CD4-positive, alpha-beta T cell treated with Interleukin-4 for 4 hours (primary cell): ENCODE data around the gene SVEP1.

ENCODE experiments used
- DNase-seq: peaks from one replicate; pipeline ENCODE4 v3.0.0-alpha.2; 2020

SVEP1 gene

GRCh38 chr9:110357505-110357904 is 222.0 kb downstream of the SVEP1 start:
- no peak for DNase-seq

- DNase-seq = no peak
Measured at GRCh38 chr9:110356639-110357395, 222.7 kb downstream of the SVEP1 start.

DNA sequence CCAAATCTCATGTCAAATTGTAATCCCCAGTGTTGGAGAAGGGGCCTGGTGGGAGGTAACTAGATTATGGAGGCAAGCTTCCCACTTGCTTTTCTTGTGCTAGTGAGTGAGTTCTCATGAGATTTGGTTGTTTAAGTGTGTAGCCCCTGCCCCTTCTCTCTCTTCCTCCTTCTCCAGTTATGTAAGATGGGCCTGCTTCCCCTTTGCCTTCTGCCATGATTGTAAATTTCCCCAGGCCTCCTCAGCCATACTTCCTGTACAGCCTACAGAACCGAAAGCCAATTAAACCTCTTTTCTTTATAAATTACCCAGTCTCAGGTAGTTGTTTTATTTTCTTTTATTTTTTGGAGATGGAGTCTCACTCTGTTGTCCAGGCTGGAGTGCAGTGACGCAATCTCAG is 223.6 kb downstream of the SVEP1 start:
- no peak for DNase-seq

DNA sequence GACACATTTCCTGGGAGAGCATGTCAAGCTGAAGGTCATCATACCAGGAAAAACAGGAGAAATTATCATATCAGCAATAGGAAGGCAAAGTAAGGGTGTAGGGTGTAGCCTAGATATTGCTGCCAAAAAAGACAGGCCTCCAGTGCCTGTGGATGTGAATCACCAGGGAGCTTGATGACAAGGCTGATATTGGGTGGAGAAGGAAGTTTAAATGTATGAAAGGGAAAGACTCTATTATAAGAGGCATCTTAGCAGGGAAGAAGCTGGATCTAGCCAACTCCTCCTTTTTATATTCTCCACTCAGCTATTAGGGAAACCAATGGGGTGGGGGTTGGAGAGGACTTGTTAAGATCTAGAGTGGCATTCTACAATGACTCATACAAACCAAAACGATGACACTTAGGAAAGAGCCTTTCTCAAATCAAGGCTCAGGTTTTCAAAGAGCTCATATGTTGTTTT is 228.5 kb downstream of the SVEP1 start:
- DNase-seq = no peak

- no peak for DNase-seq
Measured at GRCh38 chr9:110346325-110346724, 233.2 kb downstream of the SVEP1 start.

DNA sequence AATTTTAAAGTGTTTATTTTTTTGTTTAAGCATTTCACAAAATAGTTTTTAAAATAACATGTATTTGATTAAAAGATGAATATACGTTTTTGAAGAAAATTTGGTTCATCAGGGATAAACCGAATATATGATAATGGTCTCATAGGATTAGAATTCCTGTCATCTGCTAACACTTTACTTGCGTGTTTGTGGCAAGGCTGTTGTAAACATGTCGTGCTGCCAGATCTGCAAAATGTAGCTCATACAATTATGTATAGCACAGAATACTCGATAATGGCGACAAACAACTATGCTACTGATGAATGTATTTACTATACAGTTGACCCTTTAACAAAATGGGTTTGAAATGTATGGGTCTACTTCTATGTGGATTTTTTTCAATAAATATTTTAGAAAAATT is 234.7 kb downstream of the SVEP1 start:
- DNase-seq = no peak

DNA sequence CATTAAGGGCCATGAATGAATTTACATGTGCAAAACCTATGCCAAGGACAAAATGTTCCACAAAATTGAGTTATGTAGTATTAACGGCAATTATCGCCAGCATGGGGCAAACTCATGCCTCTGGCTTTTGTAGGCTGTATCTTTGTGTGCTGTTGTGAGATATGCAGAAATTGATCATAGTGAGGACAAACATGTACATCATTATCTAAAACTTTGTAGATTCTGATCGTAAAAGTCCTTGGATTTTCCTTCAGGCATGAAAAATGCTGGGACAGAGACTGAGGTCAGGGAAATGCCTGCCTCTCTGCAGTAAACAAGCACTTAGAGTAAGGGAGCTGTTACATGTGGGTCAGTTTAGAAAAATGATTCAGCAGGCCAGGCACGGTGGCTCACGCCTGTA is 236.0 kb downstream of the SVEP1 start:
- no peak for DNase-seq

DNA sequence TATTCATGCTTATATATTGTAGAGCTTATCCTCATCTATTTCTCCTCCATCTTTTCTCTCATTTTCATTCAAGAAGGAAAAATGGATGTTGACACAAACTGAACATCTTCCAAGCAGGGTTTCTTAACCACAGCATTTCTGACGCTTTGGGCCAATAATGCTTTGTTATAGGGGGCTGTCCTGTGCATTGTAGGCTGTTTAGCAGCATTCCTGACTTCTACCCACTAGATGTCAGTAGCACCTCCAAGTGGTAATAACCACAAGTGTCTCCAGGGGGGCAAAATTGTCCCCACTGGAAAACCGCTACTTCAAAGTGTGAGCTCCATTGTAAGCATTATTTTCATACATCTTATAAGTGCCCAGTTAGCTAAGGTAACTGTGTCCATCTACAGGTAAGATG is 239.2 kb downstream of the SVEP1 start:
- DNase-seq = no peak

DNA sequence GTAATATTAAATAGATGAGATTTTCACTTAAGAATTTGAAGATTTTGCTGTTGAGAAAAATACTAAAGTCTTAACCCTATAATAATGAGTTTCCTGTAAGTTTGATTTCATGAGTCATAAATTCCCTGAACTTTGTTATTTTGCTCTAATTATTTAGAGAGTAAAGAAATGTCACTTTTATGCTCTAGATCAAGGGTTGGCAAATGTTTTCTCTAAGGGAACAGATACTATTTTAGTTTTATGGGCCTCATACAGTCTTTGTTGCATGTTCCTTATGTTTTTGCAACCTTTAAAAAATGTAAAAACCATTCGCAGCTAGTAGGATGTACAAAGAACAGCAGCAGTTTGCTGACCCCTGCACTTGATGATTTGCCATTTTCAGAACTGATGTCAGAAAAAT is 241.4 kb downstream of the SVEP1 start:
- DNase-seq = no peak

DNA sequence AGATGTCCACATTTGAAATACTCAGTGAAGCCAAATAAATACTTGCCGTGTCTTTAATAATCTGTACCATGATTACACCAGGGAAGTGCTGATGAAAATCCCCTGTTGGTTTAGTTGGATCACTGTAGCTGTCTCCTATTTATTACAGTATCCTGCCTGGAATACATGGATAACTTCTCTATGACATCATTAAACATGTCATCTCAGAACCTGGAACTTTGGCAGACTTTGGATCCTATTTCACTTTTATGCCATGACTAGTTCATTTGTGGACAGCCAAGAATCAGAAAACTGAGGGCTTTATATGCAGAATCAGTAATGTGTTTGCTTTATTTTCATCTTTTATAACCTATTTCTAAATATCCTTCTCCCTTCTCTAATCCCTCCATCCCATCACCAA is 241.8 kb downstream of the SVEP1 start, which contains the start of gene TXNDC8:
TXNDC8 (minus strand) TSS at position 137 of the 400 bp plus-strand sequence.
- DNase-seq = no peak

GRCh38 chr9:110336363-110336762 is 243.2 kb downstream of the SVEP1 start:
- DNase-seq = no peak

- no peak for DNase-seq
Measured at GRCh38 chr9:110334871-110335270, 244.7 kb downstream of the SVEP1 start.

DNA sequence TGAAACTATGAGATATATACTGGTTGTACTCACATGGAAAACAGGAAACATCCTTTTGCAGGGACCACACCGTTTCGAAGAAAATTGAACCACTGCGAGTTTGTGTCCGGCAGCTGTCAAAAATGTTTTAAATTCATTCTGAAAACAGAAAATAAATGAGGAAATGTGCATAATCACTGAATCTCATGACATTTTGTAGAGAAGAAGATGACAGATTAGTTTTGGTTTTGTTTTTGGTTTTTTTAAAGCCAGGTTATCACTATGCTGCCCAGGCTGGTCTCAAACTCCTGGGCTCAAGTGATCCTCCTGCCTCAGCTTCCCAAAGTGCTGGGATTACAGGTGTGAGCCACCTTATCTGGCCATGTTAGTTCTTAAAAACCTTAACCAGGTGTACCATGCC is 245.4 kb downstream of the SVEP1 start:
- no peak for DNase-seq

DNA sequence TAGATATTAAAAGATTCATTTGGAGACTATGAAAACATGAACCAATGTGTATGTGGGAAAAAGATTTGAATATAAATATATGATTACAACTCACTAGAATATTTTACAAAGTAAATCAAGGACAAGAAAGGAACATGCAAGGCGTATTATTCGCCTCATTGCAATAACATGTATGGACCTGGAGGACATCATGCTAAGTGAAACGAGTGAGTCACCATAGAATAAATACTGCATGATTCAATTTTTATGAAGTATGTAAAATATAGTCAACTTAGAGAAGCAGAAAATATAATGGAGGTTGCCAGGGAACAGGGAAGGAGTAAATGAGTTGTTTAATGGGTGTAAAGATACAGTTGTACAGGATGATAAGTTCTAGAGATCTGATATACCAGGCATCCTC is 246.8 kb downstream of the SVEP1 start:
- no peak for DNase-seq

DNA sequence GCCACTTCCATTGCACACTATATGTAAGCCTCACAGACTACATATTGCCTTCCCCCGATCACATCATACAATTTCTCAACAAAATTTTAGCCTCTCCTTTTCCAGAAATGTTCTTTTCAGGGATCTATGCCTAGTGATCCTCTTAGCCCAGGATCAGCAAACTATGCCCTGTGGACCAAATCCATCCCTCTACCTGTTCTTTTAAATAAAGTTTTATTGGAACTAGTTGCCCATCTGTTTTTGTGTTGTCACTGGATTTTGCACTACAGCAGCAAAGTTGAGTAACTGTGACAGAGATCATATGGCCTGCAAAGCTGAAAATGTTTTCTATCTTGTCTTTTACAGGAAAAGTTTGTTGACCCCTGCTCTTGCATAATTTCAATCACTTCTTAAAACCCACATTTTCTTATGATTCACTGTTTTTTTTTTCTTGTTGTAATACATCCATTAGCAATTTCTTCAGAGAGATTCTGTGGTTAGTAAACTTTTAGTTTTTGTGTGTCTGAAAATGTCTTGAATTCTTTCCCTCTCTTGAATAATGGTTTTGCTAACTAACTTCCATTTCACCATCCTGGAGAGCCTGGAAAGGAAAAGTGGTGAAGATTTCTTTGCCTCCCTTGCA is 248.9 kb downstream of the SVEP1 start:
- no peak for DNase-seq

- no peak for DNase-seq
Measured at GRCh38 chr9:110329639-110330230, 249.8 kb downstream of the SVEP1 start.

- DNase-seq = no peak
Measured at GRCh38 chr9:110328763-110329162, 250.8 kb downstream of the SVEP1 start.

GRCh38 chr9:110327716-110328115 is 251.8 kb downstream of the SVEP1 start:
- DNase-seq = no peak

DNA sequence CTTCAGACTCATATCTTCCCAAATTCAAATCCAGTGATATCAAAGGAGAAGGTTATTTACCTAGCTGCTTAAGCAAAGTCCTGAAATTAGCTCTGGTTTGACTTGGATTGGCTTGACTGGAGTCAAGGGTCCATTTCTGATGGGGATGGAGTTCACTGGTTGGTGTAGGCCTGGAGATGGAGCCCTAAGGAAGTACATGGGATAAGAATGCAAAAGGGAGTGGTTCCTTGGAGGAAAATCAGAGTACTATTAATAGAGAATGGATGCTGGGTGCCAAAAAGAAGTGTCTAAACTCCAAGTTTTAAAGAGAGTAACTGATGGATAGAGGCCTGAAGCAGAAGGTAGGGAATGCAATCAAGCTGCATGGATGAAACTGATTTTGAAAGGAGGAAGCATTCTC is 255.7 kb downstream of the SVEP1 start:
- DNase-seq = no peak

DNA sequence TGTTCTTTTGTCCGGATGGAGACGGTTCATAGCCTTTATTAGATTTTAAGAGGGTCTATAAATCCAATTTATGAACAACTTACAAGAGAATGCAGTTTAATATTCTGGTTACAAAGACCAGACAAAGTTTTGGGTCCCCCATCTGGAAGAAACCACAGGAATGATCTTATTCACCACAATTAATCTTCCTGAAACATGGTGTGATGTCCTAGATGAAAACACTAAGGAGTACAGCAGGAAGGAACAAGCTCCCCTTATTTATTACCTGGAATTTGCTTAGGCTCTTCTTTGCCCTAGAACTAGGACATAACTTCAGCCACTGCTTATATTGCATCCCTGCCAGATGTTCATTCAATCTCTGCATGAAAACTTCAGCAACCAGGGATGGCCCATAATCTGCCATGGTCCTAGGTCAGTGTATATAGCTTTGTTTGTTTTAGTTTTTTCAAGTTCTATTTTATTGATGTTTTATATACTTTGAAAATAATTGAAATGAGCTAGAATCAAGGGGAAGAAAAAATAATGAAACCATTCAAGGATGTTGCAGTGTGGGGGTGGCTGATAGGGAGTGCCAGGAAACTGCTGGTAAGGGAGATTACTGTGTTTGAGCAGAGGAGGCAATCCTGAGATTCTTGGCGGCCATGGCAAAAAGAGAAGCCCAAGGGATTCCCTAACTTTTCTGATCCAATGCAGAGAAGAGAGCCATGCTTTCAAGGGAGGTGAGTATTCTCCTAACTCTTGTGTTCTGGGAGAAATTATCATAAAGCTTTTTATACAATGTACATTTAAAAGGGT is 258.7 kb downstream of the SVEP1 start:
- no peak for DNase-seq

GRCh38 chr9:110319781-110320492 is 259.6 kb downstream of the SVEP1 start:
- no peak for DNase-seq

DNA sequence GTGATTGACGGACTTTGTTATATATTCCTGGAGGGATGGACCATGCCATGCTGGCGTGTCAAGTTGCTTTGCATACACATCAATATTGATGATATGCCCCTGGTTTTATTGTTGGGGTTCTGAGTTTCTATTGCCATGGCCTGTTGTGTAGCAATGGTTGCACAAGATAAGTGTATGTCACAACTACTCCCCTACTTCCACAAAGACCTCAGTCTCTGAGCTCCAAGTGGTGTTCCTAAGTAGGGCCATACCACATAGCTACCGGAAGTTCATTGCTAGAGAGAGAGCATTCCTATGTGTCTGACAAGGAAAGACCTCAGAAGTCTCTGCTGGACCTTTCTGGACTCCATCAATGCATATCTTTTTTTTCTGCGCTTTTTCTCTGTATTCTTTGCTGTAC is 261.6 kb downstream of the SVEP1 start:
- DNase-seq = no peak
